ENCODE results near the gene ADAMTS10. TPM values are rescaled to one million over a fixed set of nuclear protein-coding genes. Genes with fewer than 3 reads are reported as not detected.

ADAMTS10 gene
- total RNA-seq, 1 experiment from 2014 or later = 26.5 TPM

- Histone ChIP-seq H3K79me2 (ENCODE audit: insufficient read depth, low read length) (no peaks in the 10 kb centered on the region), H2BK12ac (ENCODE audit: insufficient read length, low read depth, low read length) (no peak overlapping the region), H3K18ac (ENCODE audit: insufficient read length, low read depth, low read length) (no peak overlapping the region), H4K91ac (ENCODE audit: insufficient read length, low read depth, low read length) (no peak overlapping the region), H3K4me2 (ENCODE audit: insufficient read depth, insufficient read length, low read length) (no peak overlapping the region), H2BK15ac (ENCODE audit: low read depth, low read length) (no peak overlapping the region), H4K8ac (replicated peaks; ENCODE audit: insufficient read length, low read depth, low read length) (no peak overlapping the region), H3K27me3 (ENCODE audit: insufficient read depth, low read length) (no peaks in the 10 kb centered on the region), H2BK120ac (ENCODE audit: low read depth, low read length, poor library complexity, severe bottlenecking) (no peak overlapping the region), H3K23me2 (ENCODE audit: insufficient read length, low read depth, low read length, poor library complexity, severe bottlenecking) (no peaks in the 10 kb centered on the region), H3K23ac (ENCODE audit: insufficient read length, low read depth, low read length) (no peak overlapping the region), H3K4ac (ENCODE audit: low read depth, low read length) (no peak overlapping the region), H3K79me1 (ENCODE audit: insufficient read depth, low read depth, low read length, poor library complexity, severe bottlenecking) (no peaks in the 10 kb centered on the region), H3K9me3 (ENCODE audit: control insufficient read depth, low read depth, low read length) (no peaks in the 10 kb centered on the region), H2AK5ac (ENCODE audit: insufficient read length, low read length) (no peak overlapping the region), H2BK5ac (ENCODE audit: insufficient read length, low read length) (no peak overlapping the region), H3K56ac (ENCODE audit: insufficient read length, low read depth, low read length) (no peak overlapping the region), H4K20me1 (ENCODE audit: control insufficient read depth, insufficient read depth, insufficient read length) (no peaks in the 10 kb centered on the region), H3K14ac (ENCODE audit: insufficient read depth, low read length) (no peak overlapping the region), H3K4me1 (ENCODE audit: insufficient read depth, low read length) (no peaks in the 10 kb centered on the region), H2AFZ (ENCODE audit: low read length) (no peak overlapping the region), H3K9ac (ENCODE audit: extremely low read depth, insufficient read length, low read length) (no peak overlapping the region), H3K27ac (ENCODE audit: insufficient read length, low read depth, low read length) (no peak overlapping the region), H3T11ph (ENCODE audit: low read length) (no peak overlapping the region), H4K5ac (ENCODE audit: insufficient read length, low read depth, low read length) (no peak overlapping the region), H2BK20ac (ENCODE audit: low read depth, low read length, poor library complexity, severe bottlenecking) (no peak overlapping the region)
- H3K4me3 Mint-ChIP-seq = no peak overlapping the region
- H3K27me3 Mint-ChIP-seq (ENCODE audit: low read depth) = peaks cover 10% of the 10 kb centered on the region
- WGBS (ENCODE audit: extremely low coverage, insufficient read length, low lambda C conversion rate) = no CpG with 5 or more reads among the region's 5 CpGs
- H3K9me3 Mint-ChIP-seq = no peaks in the 10 kb centered on the region; a peak in 2 of 5 replicates
- no peaks in the 10 kb centered on the region for H3K36me3 Mint-ChIP-seq (ENCODE audit: insufficient read depth in 1 of 3, low read depth in 3 of 3)
- no peaks in the 10 kb centered on the region for H3K4me1 Mint-ChIP-seq
- DNase-seq = no peak
- TF ChIP-seq CTCF (conservative IDR thresholded peaks at IDR 0.05) = no peak
- H3K27ac Mint-ChIP-seq = no peak overlapping the region
Measured at GRCh38 chr19:8569066-8569771, 41.3 kb downstream of the ADAMTS10 start.

All from H9 (cell line).